ENCODE measurements around the gene HOXB5. TPM values are rescaled to one million over a fixed set of nuclear protein-coding genes. Genes with fewer than 3 reads are reported as not detected.
A peak's percentile ranks its signal among the peaks of the same experiment; 100 is the strongest.

HOXB5 gene
- total RNA-seq, 1 donor from 2014 or later, result 0.59 TPM

GRCh38 chr17:48586355-48587258 lies 7.0 kb downstream of the HOXB5 start:
- Mint-ChIP-seq H3K36me3 (ENCODE audit: low read depth, unreplicated experiment) (no peaks in the 10 kb centered on the region), H3K27ac (ENCODE audit: unreplicated experiment) (no peak overlapping the region), H3K4me3 (ENCODE audit: unreplicated experiment) (peak overlapping the region; percentile 26), H3K4me1 (ENCODE audit: unreplicated experiment) (peaks cover 61% of the 10 kb centered on the region), H3K9me3 (ENCODE audit: unreplicated experiment) (no peaks in the 10 kb centered on the region), H3K27me3 (ENCODE audit: unreplicated experiment) (peaks cover 59% of the 10 kb centered on the region)
- no peak for DNase-seq (ENCODE audit: low spot score)
- no peak for TF ChIP-seq CTCF (IDR thresholded peaks at IDR 0.05; ENCODE audit: unreplicated experiment)

- Mint-ChIP-seq H3K4me3 (ENCODE audit: unreplicated experiment) (peak overlapping the region; percentile 16), H3K4me1 (ENCODE audit: unreplicated experiment) (peaks cover 66% of the 10 kb centered on the region), H3K27ac (ENCODE audit: unreplicated experiment) (no peak overlapping the region), H3K9me3 (ENCODE audit: unreplicated experiment) (no peaks in the 10 kb centered on the region), H3K36me3 (ENCODE audit: low read depth, unreplicated experiment) (no peaks in the 10 kb centered on the region), H3K27me3 (ENCODE audit: unreplicated experiment) (peaks cover 65% of the 10 kb centered on the region)
- DNase-seq (ENCODE audit: low spot score), result no peak
- TF ChIP-seq CTCF (IDR thresholded peaks at IDR 0.05; ENCODE audit: unreplicated experiment), result no peak
Measured at GRCh38 chr17:48584223-48584741, 9.3 kb downstream of the HOXB5 start.

- DNase-seq (ENCODE audit: low spot score), result no peak
- TF ChIP-seq CTCF (IDR thresholded peaks at IDR 0.05; ENCODE audit: unreplicated experiment), result no peak
- H3K36me3 Mint-ChIP-seq (ENCODE audit: low read depth, unreplicated experiment), result no peaks in the 10 kb centered on the region
- H3K4me1 Mint-ChIP-seq (ENCODE audit: unreplicated experiment), result peaks cover 70% of the 10 kb centered on the region
- no peaks in the 10 kb centered on the region for H3K9me3 Mint-ChIP-seq (ENCODE audit: unreplicated experiment)
- H3K4me3 Mint-ChIP-seq (ENCODE audit: unreplicated experiment), result peak overlapping the region; percentile 16
- H3K27ac Mint-ChIP-seq (ENCODE audit: unreplicated experiment), result no peak overlapping the region
- peaks cover 69% of the 10 kb centered on the region for H3K27me3 Mint-ChIP-seq (ENCODE audit: unreplicated experiment)
Measured at GRCh38 chr17:48583708-48584222, 9.8 kb downstream of the HOXB5 start.

- Mint-ChIP-seq H3K27me3 (ENCODE audit: unreplicated experiment) (peaks cover 62% of the 10 kb centered on the region), H3K9me3 (ENCODE audit: unreplicated experiment) (no peaks in the 10 kb centered on the region), H3K27ac (ENCODE audit: unreplicated experiment) (no peak overlapping the region), H3K36me3 (ENCODE audit: low read depth, unreplicated experiment) (no peaks in the 10 kb centered on the region), H3K4me1 (ENCODE audit: unreplicated experiment) (peaks cover 64% of the 10 kb centered on the region), H3K4me3 (ENCODE audit: unreplicated experiment) (peak overlapping the region; percentile 84)
- TF ChIP-seq CTCF (IDR thresholded peaks at IDR 0.05; ENCODE audit: unreplicated experiment), result no peak
- DNase-seq (ENCODE audit: low spot score), result no peak
Measured at GRCh38 chr17:48582750-48583069, 10.9 kb downstream of the HOXB5 start.
